Sigmoid colon (tissue), 4 donors: ENCODE measurements around the gene NELFB.

Source experiments
- EP300 ChIP-seq, 4 donors: sonication (generic); formaldehyde crosslinking; IDR thresholded peaks; one replicate each; pipeline ENCODE4 v1.6.1; 2017; ENCODE audit warnings: antibody characterized with exemption in 4 of 4
- POLR2AphosphoS5 ChIP-seq, 4 donors: sonication (generic); formaldehyde crosslinking; IDR thresholded peaks; one replicate each; pipeline ENCODE4 v1.6.1; 2017; ENCODE audit warnings: antibody characterized with exemption in 4 of 4
- TF ChIP-seq, protein P1 (sequence below), 4 experiments: fragments of 450-650 bp in 3 of 4; fragments of 200-600 bp in 1 of 4; IDR thresholded peaks; one replicate each; pipeline ENCODE4 v1.5.1; 2016 to 2019; ENCODE audit warnings: antibody characterized with exemption in 4 of 4, mild to moderate bottlenecking in 3 of 4, moderate library complexity in 2 of 4

DNA sequence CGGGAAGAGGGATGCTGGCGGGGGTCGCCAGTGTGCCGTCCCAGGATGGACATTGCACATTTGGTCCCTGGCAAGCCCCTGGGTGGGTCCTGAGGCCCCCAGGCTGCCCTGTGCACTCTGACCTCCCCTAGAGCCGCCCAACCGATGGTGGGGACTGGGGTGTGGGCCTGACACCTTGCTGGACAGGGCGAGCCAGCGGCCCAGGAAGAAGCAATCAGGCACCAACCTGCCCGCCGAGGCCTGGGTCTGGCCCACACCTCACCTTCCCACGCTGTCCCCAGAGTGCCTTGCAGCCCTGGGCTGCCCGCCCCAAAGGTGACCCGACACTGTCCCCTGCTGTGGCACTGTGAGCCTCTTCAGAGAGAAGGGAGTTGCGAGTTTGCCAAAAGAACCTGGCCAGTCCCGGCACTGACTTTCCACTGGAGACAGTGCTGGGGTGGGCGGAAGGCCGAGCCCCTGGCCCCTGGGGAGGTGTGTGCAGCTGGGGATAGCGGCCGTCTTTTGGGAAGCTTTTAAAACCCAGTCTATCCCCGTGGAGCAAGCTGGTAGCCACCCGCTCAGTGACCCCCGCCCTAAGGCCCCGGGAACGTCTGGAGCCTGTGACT, 58.9 kb downstream of the NELFB start:
- TF ChIP-seq, protein P1, sequence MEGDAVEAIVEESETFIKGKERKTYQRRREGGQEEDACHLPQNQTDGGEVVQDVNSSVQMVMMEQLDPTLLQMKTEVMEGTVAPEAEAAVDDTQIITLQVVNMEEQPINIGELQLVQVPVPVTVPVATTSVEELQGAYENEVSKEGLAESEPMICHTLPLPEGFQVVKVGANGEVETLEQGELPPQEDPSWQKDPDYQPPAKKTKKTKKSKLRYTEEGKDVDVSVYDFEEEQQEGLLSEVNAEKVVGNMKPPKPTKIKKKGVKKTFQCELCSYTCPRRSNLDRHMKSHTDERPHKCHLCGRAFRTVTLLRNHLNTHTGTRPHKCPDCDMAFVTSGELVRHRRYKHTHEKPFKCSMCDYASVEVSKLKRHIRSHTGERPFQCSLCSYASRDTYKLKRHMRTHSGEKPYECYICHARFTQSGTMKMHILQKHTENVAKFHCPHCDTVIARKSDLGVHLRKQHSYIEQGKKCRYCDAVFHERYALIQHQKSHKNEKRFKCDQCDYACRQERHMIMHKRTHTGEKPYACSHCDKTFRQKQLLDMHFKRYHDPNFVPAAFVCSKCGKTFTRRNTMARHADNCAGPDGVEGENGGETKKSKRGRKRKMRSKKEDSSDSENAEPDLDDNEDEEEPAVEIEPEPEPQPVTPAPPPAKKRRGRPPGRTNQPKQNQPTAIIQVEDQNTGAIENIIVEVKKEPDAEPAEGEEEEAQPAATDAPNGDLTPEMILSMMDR (IDR thresholded peaks at IDR 0.05), result no peak
- TF ChIP-seq POLR2AphosphoS5 (IDR thresholded peaks at IDR 0.05) (no peak), EP300 (IDR thresholded peaks at IDR 0.05) (no peak)
